Activated CD8-positive, alpha-beta memory T cell treated with anti-CD3 and anti-CD28 coated beads, Interleukin-2, amount 50 U/mL, for 24 hours (primary cell): Measurements from ENCODE around the gene PDGFRB.

Experiments
- DNase-seq: peaks from one replicate; pipeline ENCODE4 v3.0.0-alpha.2; 2020; ENCODE audit errors: extremely low read depth

Gene PDGFRB

DNA sequence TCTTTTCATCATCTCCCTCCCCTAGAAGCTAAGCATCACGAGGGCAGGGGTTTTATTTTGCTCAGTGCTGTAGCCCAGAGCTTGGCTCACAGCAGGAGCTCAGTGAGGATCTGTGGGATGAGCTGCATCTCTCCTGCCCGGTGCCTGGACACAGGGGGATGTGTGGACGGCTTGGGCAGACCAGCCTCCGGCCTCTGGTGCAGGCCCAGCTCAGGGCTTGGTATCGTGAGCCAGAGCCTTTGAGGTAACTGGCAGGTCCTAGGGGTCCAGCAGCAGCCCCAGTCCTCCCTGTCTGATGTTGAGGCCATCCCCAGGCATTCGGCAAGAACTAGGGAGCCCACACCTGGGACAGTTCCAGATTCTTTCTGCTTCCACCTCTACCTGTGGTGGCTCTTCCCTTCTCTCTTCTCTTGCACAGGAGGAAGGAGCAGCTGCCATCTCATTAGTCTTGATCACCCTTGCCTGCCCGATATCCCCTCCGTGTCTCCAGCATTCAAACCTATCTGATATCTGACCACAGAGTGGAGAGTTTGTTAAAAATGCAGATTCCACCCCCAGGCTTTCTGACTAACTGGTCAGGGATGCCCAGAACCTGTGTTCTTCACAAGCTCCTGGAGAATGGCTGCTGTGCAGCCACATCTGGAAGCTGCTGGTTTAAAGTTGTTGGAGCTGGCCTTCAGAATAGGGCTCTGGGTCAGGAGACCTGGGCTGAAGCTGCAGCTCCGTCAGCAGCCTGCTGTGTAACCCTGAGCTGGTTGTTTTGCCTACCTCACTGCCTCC is 26.3 kb upstream of the PDGFRB start:
- no peak for DNase-seq

DNA sequence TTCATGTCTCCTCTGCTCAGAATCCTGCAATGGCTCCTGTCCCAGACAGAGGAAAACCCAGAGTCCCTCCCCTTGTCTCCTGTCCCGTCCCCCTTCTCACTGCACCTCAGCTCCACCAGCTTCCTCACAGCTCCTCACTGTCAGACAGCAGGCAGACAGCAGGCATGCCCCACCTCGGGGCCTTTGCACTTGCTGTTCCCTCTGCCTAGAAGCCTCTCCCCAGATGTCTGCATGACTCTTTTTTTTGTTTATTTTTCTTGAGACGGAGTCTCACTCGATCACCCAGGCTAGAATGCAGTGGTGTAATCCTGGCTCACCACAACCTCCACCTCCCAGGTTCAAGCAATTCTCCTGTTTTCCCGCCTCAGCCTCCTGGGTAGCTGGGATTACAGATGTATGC is 25.4 kb upstream of the PDGFRB start:
- DNase-seq, result no peak

DNA sequence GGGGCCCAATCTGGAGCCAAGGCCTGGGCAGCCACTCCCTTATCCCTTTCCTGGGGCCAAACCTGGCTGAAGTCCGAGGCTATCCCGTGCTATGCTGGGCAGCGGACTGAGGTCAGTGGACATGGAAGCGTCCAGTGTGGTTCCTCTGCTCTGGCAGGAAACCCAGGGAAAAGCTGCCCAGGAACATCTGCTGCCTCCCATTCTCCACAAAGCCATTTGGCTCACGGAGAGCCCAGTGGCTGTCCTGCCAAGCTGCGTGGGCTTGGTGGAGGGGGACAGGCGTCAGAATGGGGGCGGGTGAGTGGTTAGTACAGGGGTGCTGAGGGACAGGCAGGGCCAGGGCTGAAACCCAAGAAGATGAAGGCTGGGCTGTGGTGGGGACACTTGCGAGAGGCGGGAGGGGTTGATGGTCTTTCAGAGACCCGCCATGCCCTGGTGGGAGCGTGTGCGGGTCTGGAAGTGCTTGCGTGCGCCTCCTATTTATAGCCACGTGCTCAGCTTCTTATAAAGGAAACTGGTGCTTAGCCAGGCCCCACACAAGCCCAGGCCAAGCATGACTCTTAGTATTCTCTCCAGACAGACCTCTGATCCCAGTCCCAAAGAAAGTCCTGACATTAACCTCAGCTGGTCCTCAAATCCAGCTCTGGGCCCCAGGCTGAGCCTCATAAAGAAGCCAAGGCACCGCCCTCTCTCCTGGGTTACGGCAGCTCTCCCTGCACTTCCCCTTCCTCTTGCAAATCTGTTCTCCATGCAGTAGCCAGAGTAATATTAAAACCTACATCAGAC is 24.8 kb upstream of the PDGFRB start:
- DNase-seq, result no peak

DNA sequence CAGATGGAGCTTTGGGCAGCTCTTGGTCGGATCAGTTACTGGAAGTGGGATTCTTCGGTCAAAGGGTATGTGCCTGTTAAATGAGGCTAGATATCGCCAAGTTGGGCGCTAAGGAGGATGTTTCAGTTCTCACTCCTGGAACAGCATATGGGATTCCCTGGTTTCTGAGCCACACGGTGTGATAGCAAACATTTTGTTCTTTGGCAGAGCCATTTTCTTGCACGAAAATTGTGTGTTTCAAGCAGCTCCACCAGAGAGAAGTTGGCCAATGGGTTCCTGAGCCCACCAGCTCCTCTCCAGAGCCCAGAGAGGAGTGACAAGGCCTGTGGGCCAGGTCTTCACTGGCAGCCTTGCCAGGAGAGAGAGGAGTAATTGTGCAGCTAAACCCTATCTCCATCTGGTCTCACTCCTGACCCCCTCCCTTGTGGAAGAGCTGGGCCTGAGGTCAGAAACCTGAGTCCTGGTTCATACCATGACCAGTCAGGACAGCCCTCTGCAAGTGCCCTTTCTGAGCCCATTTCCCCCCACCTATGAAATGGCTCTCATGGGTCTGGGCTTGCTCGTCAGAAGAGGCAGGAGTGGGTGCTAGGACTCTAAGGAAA is 23.5 kb upstream of the PDGFRB start:
- DNase-seq, result no peak

DNA sequence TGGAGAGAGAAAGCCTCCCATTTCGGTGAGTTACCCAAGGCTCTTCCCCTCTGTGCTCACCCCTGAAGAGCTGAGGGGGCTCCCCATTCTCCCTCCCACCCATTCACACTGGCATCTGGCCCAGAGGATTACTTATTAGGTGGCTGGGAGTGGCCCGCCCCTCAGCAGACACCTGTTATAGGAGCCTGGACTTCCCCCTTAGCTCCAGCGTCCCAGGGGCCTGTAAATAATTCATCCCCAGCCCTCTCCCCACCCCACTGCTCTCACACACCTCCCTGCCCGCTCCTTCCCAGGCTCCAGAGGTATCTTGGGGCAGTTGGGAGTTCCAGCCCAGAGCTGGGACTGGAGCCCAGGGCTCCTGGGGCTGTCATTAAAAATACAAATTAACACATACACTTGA is 22.6 kb upstream of the PDGFRB start:
- DNase-seq, result no peak

DNA sequence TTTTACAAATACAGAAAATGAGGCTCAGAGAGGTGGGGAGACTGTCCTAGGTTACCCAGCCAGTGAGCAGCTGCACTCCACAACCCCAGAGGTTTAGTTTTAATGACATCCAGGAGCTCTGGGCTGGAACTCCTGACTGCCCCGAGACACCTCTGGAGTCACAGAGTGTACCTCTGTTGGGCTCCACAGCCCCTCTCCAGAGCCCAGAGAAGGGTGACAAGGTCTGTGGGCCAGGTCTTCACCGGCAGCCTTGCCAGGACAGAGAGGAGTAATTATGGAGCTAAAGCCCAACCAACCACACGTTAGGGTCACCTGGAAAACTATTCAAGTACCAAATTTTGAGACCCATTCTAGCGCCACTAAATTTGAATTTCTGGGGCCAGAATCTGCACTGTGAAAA is 22.1 kb upstream of the PDGFRB start:
- DNase-seq, result no peak

DNA sequence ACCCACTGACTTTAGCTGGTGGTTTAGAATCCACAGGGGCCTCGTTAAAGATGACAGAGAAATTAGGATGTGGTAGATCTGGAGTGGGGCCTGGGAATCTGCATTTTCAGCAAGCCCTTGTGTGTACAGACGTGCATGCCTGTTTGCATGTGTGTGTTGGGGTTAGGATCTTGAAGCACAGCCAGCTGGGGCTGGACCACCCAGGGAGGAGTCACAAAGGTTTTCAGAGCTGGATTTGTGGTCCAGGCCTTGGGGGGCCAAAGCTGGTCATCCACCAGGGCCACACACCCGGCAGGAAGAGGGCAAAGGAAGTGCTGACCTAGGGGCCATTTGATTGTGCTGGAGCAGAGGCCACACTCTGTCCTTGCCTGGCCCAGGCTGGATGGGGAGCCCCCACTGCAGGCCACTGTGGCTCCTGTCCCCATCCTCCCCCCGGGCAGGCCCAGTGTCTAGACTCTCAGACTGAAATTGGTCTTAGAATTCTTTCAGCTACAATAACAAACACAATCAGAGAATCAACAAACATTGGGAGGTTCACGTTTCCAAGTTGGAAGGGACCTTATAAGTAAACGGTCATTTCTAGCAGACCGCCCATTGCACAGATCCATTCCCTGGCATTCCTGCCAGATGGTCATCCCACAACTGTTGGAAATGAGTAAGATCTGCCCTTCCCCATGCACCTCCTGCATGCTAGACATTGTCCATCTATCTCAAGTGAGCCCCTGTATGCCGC is 21.3 kb upstream of the PDGFRB start:
- DNase-seq, result no peak

DNA sequence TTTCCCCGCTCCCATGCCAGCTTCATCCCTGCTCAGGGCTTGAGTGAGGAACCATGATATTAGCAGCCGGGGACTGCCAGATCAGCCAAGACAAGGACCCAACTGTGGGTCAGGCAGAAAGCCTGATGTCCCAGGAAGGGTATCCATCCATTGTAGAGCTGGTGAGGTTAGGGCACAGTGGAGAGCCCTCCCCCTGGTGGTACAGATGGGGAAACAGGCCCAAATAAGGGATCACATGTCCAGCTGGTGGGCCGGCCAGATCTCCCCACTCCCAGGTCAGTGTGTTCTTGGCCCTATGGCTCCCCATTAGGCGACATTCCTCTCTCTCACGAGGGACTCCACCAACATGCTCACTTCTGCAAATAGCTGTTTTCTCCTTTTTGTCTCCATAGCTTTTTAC is 19.9 kb upstream of the PDGFRB start:
- DNase-seq, result no peak

DNA sequence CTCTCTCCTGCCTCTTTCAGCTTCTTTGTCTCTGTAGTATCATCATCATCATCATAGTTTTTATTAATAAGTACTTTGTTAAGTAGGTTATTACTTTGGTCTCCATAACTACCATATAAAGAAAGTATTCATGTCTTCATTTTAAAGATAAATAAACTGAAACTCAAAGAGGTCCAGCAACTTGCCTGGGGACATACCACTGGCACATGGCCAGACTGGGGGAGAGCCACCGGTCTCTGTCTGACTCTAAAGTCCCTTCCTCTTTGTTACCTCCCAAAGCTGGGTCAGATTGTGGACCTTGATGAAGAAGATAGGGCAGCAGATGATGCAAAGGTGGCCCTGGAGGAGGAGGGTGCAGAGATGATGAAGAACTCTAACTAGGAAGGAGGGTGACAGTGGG is 19.4 kb upstream of the PDGFRB start:
- DNase-seq, result no peak

DNA sequence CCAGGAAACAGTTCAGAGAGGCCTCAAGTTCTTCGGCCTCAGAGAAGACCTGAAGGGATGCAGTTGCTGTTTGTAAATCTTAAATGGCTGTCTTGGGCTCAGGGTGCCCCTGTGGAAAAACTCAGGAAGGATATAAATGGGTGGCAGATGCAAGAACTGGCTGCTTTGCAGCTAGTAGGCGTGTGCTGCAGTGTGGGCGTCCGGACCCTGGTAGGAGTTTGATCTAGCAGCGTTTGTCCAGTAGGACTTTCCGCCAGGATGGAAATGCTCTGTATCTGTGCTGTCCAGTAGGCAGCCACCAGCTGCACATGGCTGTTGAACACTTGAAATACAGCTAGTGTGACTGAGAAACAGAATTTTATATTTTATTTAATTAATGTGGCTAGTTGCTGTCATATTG is 18.6 kb upstream of the PDGFRB start:
- DNase-seq, result no peak

DNA sequence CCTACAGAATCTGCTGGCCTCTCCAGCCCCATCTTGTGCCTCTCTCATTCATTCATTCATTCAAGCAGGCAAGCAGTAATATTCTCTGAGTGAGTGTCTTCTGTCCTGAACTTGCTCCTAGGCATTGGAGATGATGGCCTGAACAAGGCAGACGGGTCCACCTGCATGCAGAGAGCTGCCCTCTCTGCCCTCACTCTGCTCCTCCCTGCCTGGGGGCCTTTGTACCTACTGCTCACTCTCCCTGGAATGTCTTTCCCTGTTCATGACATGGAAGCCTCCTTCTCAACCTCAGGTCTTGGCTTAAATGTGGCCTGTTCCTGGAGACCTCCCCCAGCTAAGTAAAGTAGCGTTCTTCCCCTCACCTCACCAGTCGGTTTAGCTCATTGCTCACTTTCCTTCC is 17.5 kb upstream of the PDGFRB start:
- no peak for DNase-seq

DNA sequence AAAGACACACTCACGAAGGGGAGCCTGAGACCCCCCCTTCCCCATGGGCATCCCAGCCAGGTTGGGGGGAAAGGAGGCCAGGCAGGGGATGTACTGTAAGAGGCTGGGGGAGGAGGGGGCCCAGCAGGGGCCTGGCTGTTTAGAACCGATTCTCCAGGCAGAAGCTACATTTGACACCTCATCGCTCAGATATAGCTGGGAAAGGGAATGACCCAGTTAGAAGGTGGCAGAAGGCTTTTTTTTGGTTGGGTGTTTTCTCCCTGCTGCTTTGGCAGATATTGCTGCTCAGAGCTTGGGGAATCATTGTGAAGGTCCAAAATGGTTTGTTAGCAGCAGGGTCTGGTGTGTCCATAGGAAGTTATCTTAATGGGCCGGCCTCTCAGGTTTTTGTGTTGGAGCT is 16.9 kb upstream of the PDGFRB start:
- DNase-seq, result no peak

DNA sequence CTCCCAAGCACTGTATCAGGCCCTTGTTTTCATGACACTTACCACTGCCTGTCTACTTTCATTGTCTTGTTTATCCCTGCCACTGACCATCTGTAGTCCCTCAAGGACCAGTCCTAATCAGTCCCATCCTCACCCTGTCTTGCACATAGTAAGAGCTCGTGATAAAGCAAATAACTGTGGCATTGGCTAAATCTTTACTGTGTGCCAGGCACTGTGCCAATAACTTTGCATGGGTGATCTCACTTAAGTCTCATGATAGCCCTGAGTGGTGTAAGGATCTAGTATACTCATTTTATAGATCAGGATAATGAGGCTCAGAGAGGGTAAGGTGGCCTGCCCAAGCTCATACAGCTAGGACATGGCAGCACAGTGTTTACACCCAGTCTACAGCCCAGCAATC is 16.5 kb upstream of the PDGFRB start:
- no peak for DNase-seq

DNA sequence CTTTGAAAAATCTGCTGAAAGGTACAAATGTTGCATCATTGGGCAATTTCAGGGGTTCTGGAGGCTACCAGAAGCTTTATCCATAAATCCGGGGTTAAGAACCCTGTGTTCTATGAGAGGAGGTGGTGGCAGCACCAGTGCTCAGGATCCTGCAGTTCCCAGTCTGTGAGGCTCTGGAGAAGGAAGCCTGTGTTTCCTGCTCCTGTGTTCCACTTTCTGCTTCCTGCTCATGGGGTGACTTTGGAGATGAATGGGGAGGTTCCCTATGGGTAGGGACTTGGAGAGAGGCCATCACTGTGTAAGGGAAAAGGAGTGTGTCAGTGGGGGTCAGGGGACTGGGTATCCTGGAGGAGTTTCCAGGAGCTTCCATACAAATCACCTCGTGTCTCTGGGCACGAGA is 13.2 kb upstream of the PDGFRB start:
- DNase-seq, result no peak

DNA sequence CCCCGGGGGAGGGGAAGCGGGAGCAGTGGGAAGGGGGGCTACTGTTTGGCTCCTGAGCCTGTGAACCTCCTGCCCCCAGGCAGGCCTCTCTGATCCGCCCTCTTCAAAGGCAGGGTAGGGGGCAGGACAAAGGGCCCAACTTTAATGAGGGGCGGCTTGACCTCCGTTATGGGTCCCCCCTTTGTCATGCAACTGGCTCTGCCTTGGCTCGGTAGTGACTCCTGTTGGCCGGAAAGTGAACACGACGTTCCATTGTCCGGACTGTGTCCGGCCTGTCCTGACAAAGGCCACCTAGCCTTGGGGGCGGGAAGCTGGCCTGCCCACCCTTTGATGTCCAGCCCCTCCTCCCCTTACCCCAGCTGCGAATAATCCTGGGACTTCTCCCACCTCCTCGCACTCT is 12.3 kb upstream of the PDGFRB start:
- DNase-seq, result no peak

DNA sequence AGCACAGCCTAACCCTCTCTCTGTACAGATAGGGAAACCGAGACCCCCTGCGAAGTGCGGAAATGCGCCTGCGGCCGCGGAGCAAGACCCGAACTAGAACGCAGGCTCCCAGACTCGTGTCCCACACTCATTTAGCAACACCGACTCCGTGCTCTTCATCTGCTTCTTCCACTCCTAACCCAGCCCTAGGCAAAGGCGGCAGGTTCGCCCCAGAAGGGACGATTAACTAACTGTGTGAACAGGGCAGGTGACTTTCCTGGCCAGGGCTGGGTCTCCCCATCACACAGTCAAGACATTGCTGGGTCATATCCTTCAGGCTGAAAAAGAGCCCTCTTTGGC is 11.8 kb upstream of the PDGFRB start:
- DNase-seq, result no peak

DNA sequence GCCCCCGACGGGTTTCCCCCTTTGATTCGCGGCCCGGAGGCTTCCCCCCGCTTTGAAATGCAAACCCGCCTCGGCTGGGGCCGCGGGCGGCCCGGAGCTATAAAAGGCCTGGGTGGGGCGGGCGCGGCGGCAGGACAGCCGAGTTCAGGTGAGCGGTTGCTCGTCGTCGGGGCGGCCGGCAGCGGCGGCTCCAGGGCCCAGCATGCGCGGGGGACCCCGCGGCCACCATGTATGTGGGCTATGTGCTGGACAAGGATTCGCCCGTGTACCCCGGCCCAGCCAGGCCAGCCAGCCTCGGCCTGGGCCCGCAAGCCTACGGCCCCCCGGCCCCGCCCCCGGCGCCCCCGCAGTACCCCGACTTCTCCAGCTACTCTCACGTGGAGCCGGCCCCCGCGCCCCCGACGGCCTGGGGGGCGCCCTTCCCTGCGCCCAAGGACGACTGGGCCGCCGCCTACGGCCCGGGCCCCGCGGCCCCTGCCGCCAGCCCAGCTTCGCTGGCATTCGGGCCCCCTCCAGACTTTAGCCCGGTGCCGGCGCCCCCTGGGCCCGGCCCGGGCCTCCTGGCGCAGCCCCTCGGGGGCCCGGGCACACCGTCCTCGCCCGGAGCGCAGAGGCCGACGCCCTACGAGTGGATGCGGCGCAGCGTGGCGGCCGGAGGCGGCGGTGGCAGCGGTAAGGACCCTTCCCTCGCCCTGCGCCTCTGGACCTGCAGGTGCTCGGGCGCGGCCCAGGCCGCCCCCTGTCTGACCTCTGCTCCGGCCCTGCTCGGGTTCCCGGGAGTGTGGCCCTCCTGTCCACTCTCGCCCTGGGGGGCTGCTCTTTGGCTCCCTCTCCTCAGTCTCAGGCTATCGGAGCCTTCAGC is 11.2 kb upstream of the PDGFRB start, which contains the start of gene CDX1:
Gene CDX1 (plus strand): TSS at position 129 of the 862 bp plus-strand sequence. CDS start 99 bp downstream, at position 228.
- DNase-seq, result no peak

DNA sequence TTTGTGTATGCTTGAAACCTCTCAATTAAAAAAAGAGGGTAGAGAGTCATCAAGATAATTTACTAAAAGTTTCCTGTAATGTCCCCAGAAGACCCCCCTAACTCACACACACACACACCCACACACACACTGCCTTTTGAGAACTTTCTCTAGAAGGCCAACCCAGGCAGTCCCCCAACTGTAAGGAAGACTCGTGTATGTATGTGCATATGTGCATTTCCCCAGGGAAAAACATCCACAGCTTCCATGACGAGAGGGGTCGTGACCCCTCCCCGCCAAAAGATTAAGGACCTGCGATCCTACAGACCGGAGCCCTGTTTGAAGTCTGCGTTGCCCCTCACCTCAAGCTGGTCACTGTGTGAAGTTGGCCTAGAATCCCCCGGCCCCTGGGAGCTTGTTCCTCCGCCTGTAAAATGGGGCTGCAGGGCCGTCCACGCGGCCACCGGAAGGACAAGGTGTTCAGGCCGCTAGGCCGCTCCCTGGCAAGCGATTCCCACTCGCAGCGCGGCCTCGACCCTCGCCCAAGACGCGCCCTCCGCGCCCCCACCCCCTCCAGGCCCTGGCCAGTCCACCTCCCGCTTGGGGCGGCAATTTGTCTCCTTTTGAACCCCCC is 10.5 kb upstream of the PDGFRB start:
- DNase-seq, result no peak

DNA sequence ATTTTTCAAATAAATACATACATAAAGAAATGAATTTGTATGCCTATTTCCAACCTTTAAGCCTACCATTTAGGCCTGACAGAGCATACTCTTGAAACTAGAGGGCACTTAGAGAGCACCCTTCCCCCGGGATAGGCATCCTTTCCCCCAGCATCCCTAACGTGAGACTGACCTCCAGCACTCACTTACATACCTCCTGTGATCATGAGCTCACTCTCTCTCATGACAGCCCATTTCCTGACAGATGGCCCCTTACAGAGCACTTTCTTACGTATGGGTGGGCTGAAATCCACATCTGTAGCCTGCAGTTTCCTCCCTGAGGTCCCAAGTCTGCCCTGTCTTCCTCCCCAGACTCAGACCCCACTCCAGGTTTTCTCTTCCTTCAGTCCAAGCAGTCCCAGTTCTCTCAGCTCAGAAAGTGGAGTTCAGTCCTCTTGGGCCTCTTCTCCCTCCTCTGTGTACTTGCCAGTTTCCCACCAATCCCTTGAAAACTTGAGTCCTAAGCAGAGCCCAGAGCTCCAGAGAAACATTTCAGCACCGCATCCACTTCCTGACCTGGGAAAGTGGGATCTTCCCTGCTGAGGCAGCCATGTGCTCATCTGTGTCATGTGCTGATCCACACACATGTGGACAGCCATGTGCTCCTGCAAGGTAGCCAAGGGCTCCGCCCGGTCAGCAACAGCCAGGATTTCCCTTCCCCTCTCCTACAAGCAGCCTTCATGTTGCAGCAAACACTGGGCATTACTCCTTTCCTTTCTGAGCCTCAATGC is 8.8 kb upstream of the PDGFRB start:
- no peak for DNase-seq

DNA sequence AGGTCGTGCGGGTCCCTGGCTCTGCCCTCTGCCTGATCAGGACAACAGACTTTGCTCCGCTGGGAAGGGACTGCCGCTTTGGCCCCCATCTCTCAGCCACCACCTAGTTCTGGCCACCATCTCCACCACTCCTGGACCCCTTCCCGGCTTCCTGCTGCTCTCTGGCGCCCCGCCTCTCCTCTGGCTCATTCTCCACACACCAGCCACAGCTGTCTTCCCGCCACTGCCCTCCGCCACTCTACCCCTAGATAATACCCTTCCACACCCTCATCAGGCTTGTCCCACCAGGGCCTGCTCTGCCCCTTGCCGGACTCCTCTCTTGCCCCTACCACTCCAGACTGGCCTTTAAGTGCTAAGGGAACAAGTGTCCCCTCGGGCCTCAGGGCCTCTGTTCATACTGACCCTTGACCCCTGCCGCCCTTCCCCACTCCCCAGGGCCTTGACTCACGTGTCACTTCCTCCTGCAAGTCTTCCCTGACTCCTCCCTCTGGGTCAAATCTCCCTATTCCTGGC is 8.0 kb upstream of the PDGFRB start:
- DNase-seq, result no peak
